Measurements from ENCODE around the gene OR12D1.

- TF ChIP-seq SUZ12 (IDR thresholded peaks at IDR 0.05; ENCODE audit: extremely low read depth, insufficient read depth, insufficient read length), result no peak
- no peak for TF ChIP-seq ZNF274 (IDR thresholded peaks at IDR 0.05; ENCODE audit: low read depth, low read length)
These were observed 10.9 kb upstream of the OR12D1 start for GRCh38 chr6:29403801-29404200.
